HUES64 (cell line): ENCODE data around the gene DAZAP2. TPM values are rescaled to one million over a fixed set of nuclear protein-coding genes. Genes with fewer than 3 reads are reported as not detected.

Experiments
- H3K27ac ChIP-seq: 2 replicates; pipeline ENCODE4 v1.7.0; 2013; ENCODE audit warnings: low read depth, low read length, inconsistent platforms
- H3K27me3 ChIP-seq: 2 replicates; pipeline ENCODE4 v1.6.1; 2013; ENCODE audit warnings: mild to moderate bottlenecking, low read length; ENCODE audit not compliant: insufficient read depth
- H3K36me3 ChIP-seq: 2 replicates; pipeline ENCODE4 v1.6.1; 2013; ENCODE audit warnings: mild to moderate bottlenecking, low read length; ENCODE audit not compliant: insufficient read depth
- H3K4me1 ChIP-seq: 2 replicates; pipeline ENCODE4 v1.6.1; 2013; ENCODE audit warnings: mild to moderate bottlenecking, low read length, moderate library complexity; ENCODE audit not compliant: insufficient read depth
- H3K4me3 ChIP-seq: 2 replicates; pipeline ENCODE4 v1.5.1; 2013; ENCODE audit warnings: mild to moderate bottlenecking, low read length, moderate library complexity
- H3K9ac ChIP-seq: 2 replicates; pipeline ENCODE4 v1.6.1; 2013; ENCODE audit warnings: mild to moderate bottlenecking, low read depth, low read length
- H3K9me3 ChIP-seq: 2 replicates; pipeline ENCODE4 v1.6.1; 2013; ENCODE audit warnings: low read depth, low read length; ENCODE audit not compliant: insufficient read depth
- WGBS: fragments of 150-250, 120-280 bp; methylation state at CpG from one replicate; pipeline ENCODE4 v1.1.7; 2013; ENCODE audit warnings: missing lambda C conversion rate; 5-methylcytosine and 5-hydroxymethylcytosine counted together
- polyA plus RNA-seq, 2 experiments: library from polyadenylated mRNA; stranded (reverse); fragments of 50-300 nt; gene quantifications; one replicate each; pipeline ENCODE4 v1.2.3, GENCODE V29; 2013

DAZAP2 gene, protein sequence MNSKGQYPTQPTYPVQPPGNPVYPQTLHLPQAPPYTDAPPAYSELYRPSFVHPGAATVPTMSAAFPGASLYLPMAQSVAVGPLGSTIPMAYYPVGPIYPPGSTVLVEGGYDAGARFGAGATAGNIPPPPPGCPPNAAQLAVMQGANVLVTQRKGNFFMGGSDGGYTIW
- polyA plus RNA-seq (2013, experiment 1 of 2), result 32.1 TPM
- 51.8 TPM for polyA plus RNA-seq (2013, experiment 2 of 2)

DNA sequence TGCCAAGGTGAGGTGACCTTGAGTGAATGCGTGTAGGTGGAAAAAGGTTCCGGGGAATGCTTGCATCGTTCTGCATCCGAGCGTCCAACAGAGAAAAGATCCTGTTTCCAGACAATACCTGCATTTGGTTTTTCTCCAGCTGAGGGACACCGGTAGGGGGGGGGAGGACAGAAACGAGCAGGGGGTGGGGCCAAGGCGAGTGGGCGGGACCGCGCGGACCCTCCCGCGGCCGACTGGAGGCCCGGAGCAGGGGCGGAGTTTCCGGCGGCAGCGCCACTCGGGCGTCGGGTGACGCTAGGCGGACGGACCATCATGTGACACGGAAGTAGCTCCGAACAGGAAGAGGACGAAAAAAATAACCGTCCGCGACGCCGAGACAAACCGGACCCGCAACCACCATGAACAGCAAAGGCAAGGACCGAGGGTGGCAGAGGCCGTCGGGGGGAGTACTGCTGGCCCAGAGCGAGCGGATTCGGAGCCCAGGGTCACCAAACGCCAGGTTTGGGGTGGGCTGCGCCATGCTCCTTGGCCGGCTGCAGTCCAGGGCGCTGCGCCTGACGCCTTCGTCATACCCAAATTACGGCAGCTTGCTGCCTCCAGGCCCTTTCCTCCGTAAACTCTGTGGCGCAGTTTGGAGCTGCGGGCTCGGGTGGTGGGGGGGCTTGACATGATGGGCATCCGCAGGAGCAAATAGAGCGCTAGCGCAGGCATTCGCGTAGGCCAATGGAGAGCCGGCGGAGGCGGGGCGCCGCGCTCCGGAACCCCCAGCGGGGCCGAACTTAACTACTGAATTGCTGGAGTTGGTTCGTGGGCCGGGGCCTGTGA, at the start of gene DAZAP2:
DAZAP2 (plus strand) TSS at position 317 of the 825 bp plus-strand sequence; CDS start at position 399, 82 bp downstream.
- under 1% methylated on average over 70 of the region's 70 CpGs for WGBS
- peak within 1 kb of the TSS; percentile 100 for H3K27ac ChIP-seq
- no peaks in the 10 kb centered on the region for H3K9me3 ChIP-seq
- H3K9ac ChIP-seq, result peak within 1 kb of the TSS; percentile 100
- no peaks in the 10 kb centered on the region for H3K27me3 ChIP-seq
- H3K4me3 ChIP-seq, result peak within 1 kb of the TSS; percentile 100
- H3K4me1 ChIP-seq, result peaks cover 10% of the 10 kb centered on the region; the same call in 1 of the 2 replicates
- peaks cover 39% of the 10 kb centered on the region for H3K36me3 ChIP-seq

GRCh38 chr12:51189790-51190355, 48.8 kb upstream of the DAZAP2 start:
- no peaks in the 10 kb centered on the region for H3K27me3 ChIP-seq
- H3K27ac ChIP-seq, result no peak overlapping the region
- H3K9ac ChIP-seq, result no peak overlapping the region
- H3K9me3 ChIP-seq, result no peaks in the 10 kb centered on the region
- no peak overlapping the region for H3K4me3 ChIP-seq
- WGBS, result 94% methylated on average over 14 of the region's 14 CpGs
- H3K36me3 ChIP-seq, result no peaks in the 10 kb centered on the region; the same call in 1 of the 2 replicates
- no peaks in the 10 kb centered on the region; the same call in 1 of the 2 replicates for H3K4me1 ChIP-seq

DNA sequence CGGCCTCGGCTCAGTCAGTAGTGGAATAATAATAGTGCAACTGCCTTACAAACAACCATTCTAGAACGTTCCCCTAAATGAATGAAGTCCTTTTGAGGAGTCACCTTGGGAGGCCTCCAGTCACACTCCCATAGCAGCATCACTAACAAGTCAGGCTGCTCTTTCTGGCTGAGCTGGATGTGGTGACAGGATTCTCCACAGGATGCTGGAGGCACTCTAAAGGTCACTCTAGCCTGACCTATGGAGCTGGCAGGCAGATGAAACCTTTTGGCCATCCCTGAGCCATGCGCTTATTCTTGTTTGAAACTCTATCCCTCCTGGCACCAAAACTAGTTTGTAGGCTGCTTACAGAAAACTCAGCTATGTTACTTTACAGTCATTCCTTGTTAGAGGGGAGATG, 47.8 kb upstream of the DAZAP2 start:
- H3K4me1 ChIP-seq, result no peaks in the 10 kb centered on the region; the same call in 1 of the 2 replicates
- no peaks in the 10 kb centered on the region for H3K27me3 ChIP-seq
- H3K4me3 ChIP-seq, result no peak overlapping the region
- H3K9me3 ChIP-seq, result no peaks in the 10 kb centered on the region
- H3K27ac ChIP-seq, result no peak overlapping the region
- H3K36me3 ChIP-seq, result no peaks in the 10 kb centered on the region; the same call in 1 of the 2 replicates
- H3K9ac ChIP-seq, result no peak overlapping the region
- WGBS, result 88% methylated on average over 4 of the region's 4 CpGs

- Histone ChIP-seq H3K9ac (no peak overlapping the region), H3K9me3 (no peaks in the 10 kb centered on the region), H3K4me3 (no peak overlapping the region), H3K4me1 (no peaks in the 10 kb centered on the region; the same call in 1 of the 2 replicates), H3K27ac (no peak overlapping the region), H3K27me3 (no peaks in the 10 kb centered on the region), H3K36me3 (no peaks in the 10 kb centered on the region; the same call in 1 of the 2 replicates)
- WGBS, result 91% methylated on average over 12 of the region's 12 CpGs
These were observed 46.9 kb upstream of the DAZAP2 start for GRCh38 chr12:51191516-51192283.

GRCh38 chr12:51192284-51192671, 46.3 kb upstream of the DAZAP2 start:
- Histone ChIP-seq H3K9me3 (no peaks in the 10 kb centered on the region), H3K4me3 (no peak overlapping the region), H3K9ac (no peak overlapping the region), H3K27ac (no peak overlapping the region), H3K36me3 (no peaks in the 10 kb centered on the region; the same call in 1 of the 2 replicates), H3K27me3 (no peaks in the 10 kb centered on the region), H3K4me1 (no peaks in the 10 kb centered on the region; the same call in 1 of the 2 replicates)
- 95% methylated on average over 5 of the region's 5 CpGs for WGBS

GRCh38 chr12:51195841-51196240, 42.8 kb upstream of the DAZAP2 start:
- H3K27ac ChIP-seq, result no peak overlapping the region
- no peaks in the 10 kb centered on the region for H3K4me1 ChIP-seq
- no peak overlapping the region for H3K4me3 ChIP-seq
- no peak overlapping the region for H3K9ac ChIP-seq
- H3K9me3 ChIP-seq, result no peaks in the 10 kb centered on the region
- no peaks in the 10 kb centered on the region for H3K36me3 ChIP-seq
- no peaks in the 10 kb centered on the region for H3K27me3 ChIP-seq
- 89% methylated on average over 7 of the region's 7 CpGs for WGBS

DNA sequence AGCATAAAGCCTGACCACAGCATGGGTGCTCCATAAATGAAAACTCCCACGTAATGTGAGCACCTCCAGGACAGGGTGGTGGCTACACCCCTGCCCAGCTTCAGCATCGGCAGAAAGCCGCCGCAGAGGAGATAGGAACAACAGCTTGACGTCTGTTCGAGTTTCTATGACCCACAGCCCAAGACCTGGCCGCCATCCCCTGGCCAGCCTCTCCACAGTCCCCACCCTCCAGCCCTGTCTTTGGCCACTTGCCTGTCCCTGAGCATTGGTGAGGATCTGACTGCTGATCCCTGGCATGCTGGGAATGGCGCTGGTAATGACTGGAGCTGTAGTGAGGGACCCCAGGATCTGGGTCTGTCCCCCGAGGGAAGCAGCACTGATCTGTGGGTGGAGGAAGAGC, 42.1 kb upstream of the DAZAP2 start:
- Histone ChIP-seq H3K27me3 (no peaks in the 10 kb centered on the region), H3K4me3 (no peak overlapping the region), H3K9me3 (no peaks in the 10 kb centered on the region), H3K27ac (no peak overlapping the region), H3K4me1 (no peaks in the 10 kb centered on the region), H3K36me3 (no peaks in the 10 kb centered on the region), H3K9ac (no peak overlapping the region)
- 95% methylated on average over 9 of the region's 9 CpGs for WGBS

DNA sequence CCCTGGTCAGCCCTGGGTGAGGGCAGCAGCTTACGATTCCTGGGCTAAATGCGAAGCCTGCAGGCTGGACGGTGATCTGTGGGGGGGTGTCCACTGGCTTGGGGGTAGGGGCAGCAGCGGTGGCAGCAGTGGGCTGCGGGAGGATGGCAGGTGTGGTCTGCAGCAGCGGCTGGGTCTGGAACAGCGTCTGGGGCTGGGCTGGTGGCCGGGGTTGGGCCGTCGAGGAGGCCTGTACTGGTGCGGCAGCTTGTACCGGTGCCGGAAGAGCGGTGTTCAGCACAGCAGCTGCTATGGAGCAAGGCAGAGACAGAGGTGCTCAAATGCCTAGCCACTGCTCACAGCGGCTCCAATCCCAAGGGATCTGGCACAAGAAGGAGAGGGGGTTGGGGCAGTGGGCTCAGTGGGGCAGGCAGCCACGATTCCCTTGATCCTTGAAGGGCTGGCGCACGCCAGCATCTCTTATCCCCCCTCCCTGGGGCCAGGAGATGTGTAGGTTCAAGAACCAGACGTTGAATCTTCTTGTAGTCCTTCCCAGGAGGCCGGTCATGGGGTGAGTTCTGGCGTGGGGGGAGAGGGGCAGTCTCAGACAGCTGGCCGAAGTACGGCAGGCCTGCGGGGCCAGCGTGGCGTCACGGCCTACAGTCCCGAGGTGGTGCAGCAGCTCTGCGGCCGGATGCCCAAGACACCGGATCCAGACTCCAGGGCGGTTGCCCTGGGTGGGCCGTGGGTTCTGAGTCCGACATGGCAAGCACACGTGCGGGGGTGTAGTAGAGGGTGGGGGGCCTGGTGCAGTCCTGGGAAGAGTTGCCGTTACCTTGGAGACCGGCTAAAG, 40.7 kb upstream of the DAZAP2 start:
- H3K4me3 ChIP-seq, result no peak overlapping the region
- WGBS, result 95% methylated on average over 38 of the region's 38 CpGs
- H3K9ac ChIP-seq, result no peak overlapping the region
- no peaks in the 10 kb centered on the region for H3K9me3 ChIP-seq
- no peaks in the 10 kb centered on the region for H3K27me3 ChIP-seq
- no peaks in the 10 kb centered on the region for H3K4me1 ChIP-seq
- H3K27ac ChIP-seq, result no peak overlapping the region
- H3K36me3 ChIP-seq, result no peaks in the 10 kb centered on the region

DNA sequence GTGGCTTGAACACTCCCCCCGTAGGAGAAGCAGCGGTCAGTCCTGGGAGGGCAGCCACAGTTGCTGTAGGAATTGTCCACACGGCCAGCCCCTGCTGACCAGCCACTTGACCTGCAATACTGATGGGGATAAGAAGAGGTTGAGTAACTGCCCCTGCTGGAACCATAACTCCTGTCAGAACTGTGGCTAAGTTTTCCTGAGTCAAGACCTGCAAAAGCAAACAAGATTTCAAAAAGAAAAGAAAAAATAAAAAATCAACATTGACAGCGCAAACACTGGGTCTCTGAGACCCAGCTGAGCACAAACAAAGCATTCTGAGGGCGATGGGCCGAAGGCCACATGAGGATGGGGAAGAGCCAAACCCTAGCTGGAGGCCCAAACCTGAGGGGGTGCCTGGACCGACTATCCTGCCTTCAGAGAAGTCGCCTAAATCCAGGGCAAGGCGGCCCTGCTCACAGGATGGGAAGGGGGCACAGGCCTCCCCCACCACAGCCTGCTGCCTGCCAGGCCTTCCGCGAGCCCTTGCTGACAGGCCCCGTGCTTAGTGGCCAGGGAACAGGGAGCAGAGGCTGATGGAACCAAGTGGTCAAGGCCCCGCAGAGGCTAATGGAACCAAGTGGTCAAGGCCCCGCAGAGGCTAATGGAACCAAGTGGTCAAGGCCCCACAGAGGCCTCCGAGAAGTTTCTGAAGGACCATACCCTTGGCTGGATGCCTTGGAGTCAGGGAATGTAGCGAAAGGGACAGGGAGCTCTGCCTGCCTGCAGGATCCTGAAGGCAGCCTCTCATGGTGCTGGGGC, 39.9 kb upstream of the DAZAP2 start:
- H3K9ac ChIP-seq, result no peak overlapping the region
- 93% methylated on average over 16 of the region's 16 CpGs for WGBS
- H3K27ac ChIP-seq, result no peak overlapping the region
- no peaks in the 10 kb centered on the region for H3K9me3 ChIP-seq
- H3K27me3 ChIP-seq, result no peaks in the 10 kb centered on the region
- no peak overlapping the region for H3K4me3 ChIP-seq
- H3K4me1 ChIP-seq, result no peaks in the 10 kb centered on the region
- H3K36me3 ChIP-seq, result no peaks in the 10 kb centered on the region
